GM23338 (cell line): ENCODE measurements around the gene NCBP3. TPM values are rescaled to one million over a fixed set of nuclear protein-coding genes. Genes with fewer than 3 reads are reported as not detected.
"Not testable (repeated sequence)": the region's sequence is repeated elsewhere in the genome, so short reads cannot be mapped to it uniquely, and the experiment has no call there.

Experiments used
- ATAC-seq: fragments of 200-7000 bp; cut with Tn5 transposase; 3 replicates; pipeline ENCODE4 v1.9.1; 2020
- DNase-seq: peaks from one replicate; pipeline ENCODE4 v3.0.0-alpha.2; 2015; ENCODE audit warnings: low spot score
- H2AFZ ChIP-seq: fragments of 200-600 bp; sonication (generic); 2 replicates; pipeline ENCODE4 v1.8.0; 2016; ENCODE audit warnings: antibody characterized with exemption, mild to moderate bottlenecking, moderate library complexity
- H3F3A ChIP-seq: fragments of 200-600 bp; sonication (generic); replicated peaks from 2 replicates; pipeline ENCODE4 v1.8.0; 2017; ENCODE audit warnings: antibody characterized with exemption, mixed run types, low read depth
- H3K27ac ChIP-seq: fragments of 200-600 bp; sonication (generic); 2 replicates; pipeline ENCODE4 v1.6.1; 2016; ENCODE audit warnings: low read depth
- H3K27me3 ChIP-seq: fragments of 200-600 bp; sonication (generic); 2 replicates; pipeline ENCODE4 v1.8.0; 2016; ENCODE audit warnings: mild to moderate bottlenecking, mixed run types, moderate library complexity; ENCODE audit not compliant: insufficient read depth
- H3K36me3 ChIP-seq: fragments of 200-600 bp; sonication (generic); 2 replicates; pipeline ENCODE4 v1.8.0; 2016; ENCODE audit warnings: mild to moderate bottlenecking; ENCODE audit not compliant: insufficient read depth
- H3K4me1 ChIP-seq: fragments of 200-600 bp; sonication (generic); 2 replicates; pipeline ENCODE4 v1.8.0; 2016; ENCODE audit warnings: mild to moderate bottlenecking, moderate library complexity; ENCODE audit not compliant: insufficient read depth
- H3K4me2 ChIP-seq: fragments of 200-600 bp; sonication (generic); 2 replicates; pipeline ENCODE4 v1.7.1; 2017; ENCODE audit warnings: mixed run types
- H3K4me3 ChIP-seq: fragments of 200-600 bp; sonication (generic); 2 replicates; pipeline ENCODE4 v1.6.1; 2016; ENCODE audit warnings: mixed run types
- H3K79me2 ChIP-seq: fragments of 200-600 bp; sonication (generic); replicated peaks from 2 replicates; pipeline ENCODE4 v1.8.0; 2017; ENCODE audit warnings: mild to moderate bottlenecking; ENCODE audit not compliant: insufficient read depth
- H3K9me2 ChIP-seq: fragments of 200-600 bp; sonication (generic); 2 replicates; pipeline ENCODE4 v1.8.0; 2017; ENCODE audit not compliant: insufficient read depth
- H4K20me1 ChIP-seq: fragments of 200-600 bp; sonication (generic); replicated peaks from 2 replicates; pipeline ENCODE4 v1.8.0; 2017; ENCODE audit warnings: mild to moderate bottlenecking; ENCODE audit not compliant: insufficient read depth
- H3K27ac Mint-ChIP-seq: 2 replicates; pipeline ENCODE4 v1.8.0; 2020; ENCODE audit warnings: inconsistent platforms, mild to moderate bottlenecking, moderate library complexity, mixed read lengths
- H3K27me3 Mint-ChIP-seq: 3 replicates; pipeline ENCODE4 v1.8.0; 2022; ENCODE audit warnings: low read depth, mild to moderate bottlenecking, moderate library complexity, mixed read lengths, inconsistent platforms; ENCODE audit not compliant: insufficient read depth, poor library complexity
- H3K36me3 Mint-ChIP-seq: 3 replicates; pipeline ENCODE4 v1.8.0; 2021; ENCODE audit warnings: low read depth, mild to moderate bottlenecking, inconsistent platforms, moderate library complexity, mixed read lengths
- H3K4me1 Mint-ChIP-seq: 3 replicates; pipeline ENCODE4 v1.8.0; 2020; ENCODE audit warnings: mild to moderate bottlenecking, inconsistent platforms, mixed read lengths
- H3K4me3 Mint-ChIP-seq: 3 replicates; pipeline ENCODE4 v1.8.0; 2021; ENCODE audit warnings: moderate library complexity, mild to moderate bottlenecking, inconsistent platforms, mixed read lengths
- H3K9me3 Mint-ChIP-seq: 3 replicates; pipeline ENCODE4 v1.8.0; 2020; ENCODE audit warnings: moderate library complexity, mild to moderate bottlenecking, inconsistent platforms, mixed read lengths
- CREB1 ChIP-seq: fragments of 250-450 bp; sonication (Bioruptor Pico); IDR thresholded peaks from 2 replicates; pipeline ENCODE4 v1.5.0; 2020; ENCODE audit warnings: low read depth, mild to moderate bottlenecking, moderate library complexity
- ETS1 ChIP-seq: IDR thresholded peaks from 2 replicates; pipeline ENCODE4 v1.6.1; 2016; ENCODE audit warnings: antibody characterized with exemption
- EZH2phosphoT487 ChIP-seq: fragments of 200-600 bp; sonication (generic); IDR thresholded peaks from one replicate; pipeline ENCODE4 v1.8.1; 2018; ENCODE audit warnings: antibody characterized with exemption; ENCODE audit not compliant: unreplicated experiment
- JUNB ChIP-seq: IDR thresholded peaks from one replicate; pipeline ENCODE4 v1.6.1; 2016; ENCODE audit warnings: antibody characterized with exemption; ENCODE audit not compliant: unreplicated experiment
- POLR2AphosphoS5 ChIP-seq: IDR thresholded peaks from 2 replicates; pipeline ENCODE4 v1.6.1; 2016; ENCODE audit warnings: antibody characterized with exemption, low read depth
- STAT1 ChIP-seq: IDR thresholded peaks from one replicate; pipeline ENCODE4 v1.6.1; 2016; ENCODE audit warnings: antibody characterized with exemption; ENCODE audit not compliant: unreplicated experiment
- ZNF114 ChIP-seq: fragments of 250-450 bp; sonication (Bioruptor Pico); IDR thresholded peaks from 2 replicates; pipeline ENCODE4 v1.5.0; 2020; ENCODE audit warnings: mild to moderate bottlenecking, moderate library complexity
- ZNF331 ChIP-seq: fragments of 250-450 bp; sonication (Bioruptor Pico); IDR thresholded peaks from 2 replicates; pipeline ENCODE4 v1.5.0; 2020; ENCODE audit warnings: low read depth, mild to moderate bottlenecking, moderate library complexity
- polyA plus RNA-seq: library from polyadenylated mRNA; unstranded; fragments of >200 nt; fragmentation: Nextera tagmentation; extraction: Ambion mirVana; gene quantifications from 2 replicates; pipeline ENCODE4 v1.2.1, GENCODE V29; 2016
- total RNA-seq: library from RNA; depleted of rRNA; stranded (reverse); fragments of >200 nt; shearing (Covaris generic); gene quantifications from 2 replicates; pipeline ENCODE4 v1.2.3, GENCODE V29; 2014
- TF ChIP-seq, protein P1 (sequence below), 2 experiments: fragments of 200-600 bp in 1 of 2; sonication (generic) in 1 of 2; conservative IDR thresholded peaks; 2 replicates each; pipeline versions ENCODE4 v1.5.1 to v1.6.1; 2016 to 2017; ENCODE audit warnings: antibody characterized with exemption in 2 of 2, low read depth in 2 of 2, mild to moderate bottlenecking in 2 of 2, moderate library complexity in 1 of 2

NCBP3 gene
- total and polyA plus RNA-seq, 2 experiments from 2014 or later, result 35.5 to 42.8 TPM

GRCh38 chr17:3857261-3858105 is 11.4 kb upstream of the NCBP3 start:
- no peaks in the 10 kb centered on the region for H3K27me3 ChIP-seq
- peaks cover 8% of the 10 kb centered on the region for H3K9me3 Mint-ChIP-seq
- no peak overlapping the region for H3K4me3 ChIP-seq
- H3K36me3 Mint-ChIP-seq, result peaks cover 5% of the 10 kb centered on the region; the same call in 2 of the 3 replicates
- H2AFZ ChIP-seq, result no peak overlapping the region
- H3K4me2 ChIP-seq, result no peak overlapping the region
- ATAC-seq (no peak; the same call in 2 of the 3 replicates), DNase-seq (no peak)
- no peak overlapping the region for H3K4me3 Mint-ChIP-seq
- no peaks in the 10 kb centered on the region for H3K36me3 ChIP-seq
- no peak overlapping the region for H3K27ac ChIP-seq
- no peak for TF ChIP-seq ZNF331 (CRISPR knock-in tag)
- TF ChIP-seq CREB1 (CRISPR knock-in tag), result no peak
- no peak for TF ChIP-seq POLR2AphosphoS5
- H4K20me1 ChIP-seq, result no peaks in the 10 kb centered on the region
- no peaks in the 10 kb centered on the region for H3K9me2 ChIP-seq
- H3K27me3 Mint-ChIP-seq, result peaks cover 3% of the 10 kb centered on the region
- H3K27ac Mint-ChIP-seq, result no peak overlapping the region
- H3K79me2 ChIP-seq, result no peaks in the 10 kb centered on the region
- H3K4me1 Mint-ChIP-seq, result no peaks in the 10 kb centered on the region; the same call in 2 of the 3 replicates
- H3F3A ChIP-seq, result no peaks in the 10 kb centered on the region
- H3K4me1 ChIP-seq, result no peaks in the 10 kb centered on the region

DNA sequence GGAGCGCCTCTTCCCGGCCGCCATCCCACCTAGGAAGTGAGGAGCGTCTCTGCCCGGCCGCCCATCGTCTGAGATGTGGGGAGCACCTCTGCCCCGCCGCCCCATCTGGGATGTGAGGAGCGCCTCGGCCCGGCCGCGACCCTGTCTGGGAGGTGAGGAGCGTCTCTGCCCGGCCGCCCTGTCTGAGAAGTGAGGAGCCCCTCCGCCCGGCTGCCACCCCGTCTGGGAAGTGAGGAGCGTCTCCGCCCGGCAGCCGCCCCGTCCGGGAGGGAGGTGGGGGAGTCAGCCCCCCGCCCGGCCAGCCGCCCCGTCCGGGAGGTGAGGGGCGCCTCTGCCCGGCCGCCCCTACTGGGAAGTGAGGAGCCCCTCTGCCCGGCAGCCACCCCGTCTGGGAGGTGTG is 8.2 kb upstream of the NCBP3 start:
- not testable (repeated sequence) for H3K36me3 ChIP-seq, H2AFZ ChIP-seq, H3K27me3 Mint-ChIP-seq, H3K27ac Mint-ChIP-seq, H4K20me1 ChIP-seq, H3K4me2 ChIP-seq, H3K27ac ChIP-seq, H3F3A ChIP-seq, H3K36me3 Mint-ChIP-seq, H3K4me1 ChIP-seq, H3K4me1 Mint-ChIP-seq, H3K4me3 ChIP-seq, ATAC-seq, H3K9me2 ChIP-seq, H3K27me3 ChIP-seq, H3K79me2 ChIP-seq, H3K4me3 Mint-ChIP-seq, H3K9me3 Mint-ChIP-seq, DNase-seq

DNA sequence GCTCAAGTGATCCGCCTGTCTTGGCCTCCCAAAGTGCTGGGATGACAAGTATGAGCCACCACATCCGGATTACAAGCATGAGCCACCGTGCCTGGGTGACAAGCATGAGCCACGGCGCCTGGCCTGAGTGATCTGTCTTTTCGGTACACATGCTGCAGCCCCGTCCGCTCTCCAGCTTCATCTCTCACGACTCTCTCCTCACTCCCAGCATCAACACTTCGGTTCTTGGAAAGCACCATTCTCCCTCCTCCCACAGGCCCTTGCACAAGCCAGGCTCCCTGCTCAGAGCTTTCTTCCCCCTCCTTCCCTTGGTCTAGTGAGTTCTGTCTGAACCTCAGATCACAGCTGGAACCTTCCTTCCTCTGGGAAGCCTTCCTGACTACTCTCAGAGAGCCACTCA is 6.5 kb upstream of the NCBP3 start:
- Mint-ChIP-seq H3K4me3 (no peak overlapping the region), H3K27ac (no peak overlapping the region), H3K4me1 (peaks cover 2% of the 10 kb centered on the region; the same call in 1 of the 3 replicates)
- TF ChIP-seq STAT1, result no peak
- TF ChIP-seq ETS1, result no peak
- TF ChIP-seq, protein P1, sequence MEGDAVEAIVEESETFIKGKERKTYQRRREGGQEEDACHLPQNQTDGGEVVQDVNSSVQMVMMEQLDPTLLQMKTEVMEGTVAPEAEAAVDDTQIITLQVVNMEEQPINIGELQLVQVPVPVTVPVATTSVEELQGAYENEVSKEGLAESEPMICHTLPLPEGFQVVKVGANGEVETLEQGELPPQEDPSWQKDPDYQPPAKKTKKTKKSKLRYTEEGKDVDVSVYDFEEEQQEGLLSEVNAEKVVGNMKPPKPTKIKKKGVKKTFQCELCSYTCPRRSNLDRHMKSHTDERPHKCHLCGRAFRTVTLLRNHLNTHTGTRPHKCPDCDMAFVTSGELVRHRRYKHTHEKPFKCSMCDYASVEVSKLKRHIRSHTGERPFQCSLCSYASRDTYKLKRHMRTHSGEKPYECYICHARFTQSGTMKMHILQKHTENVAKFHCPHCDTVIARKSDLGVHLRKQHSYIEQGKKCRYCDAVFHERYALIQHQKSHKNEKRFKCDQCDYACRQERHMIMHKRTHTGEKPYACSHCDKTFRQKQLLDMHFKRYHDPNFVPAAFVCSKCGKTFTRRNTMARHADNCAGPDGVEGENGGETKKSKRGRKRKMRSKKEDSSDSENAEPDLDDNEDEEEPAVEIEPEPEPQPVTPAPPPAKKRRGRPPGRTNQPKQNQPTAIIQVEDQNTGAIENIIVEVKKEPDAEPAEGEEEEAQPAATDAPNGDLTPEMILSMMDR (conservative IDR thresholded peaks at IDR 0.05; ENCODE audit: low read depth in 2 of 2), result no peak
- TF ChIP-seq EZH2phosphoT487, result no peak
- TF ChIP-seq JUNB, result no peak
- no peak for TF ChIP-seq ZNF114
- no peak for TF ChIP-seq ZNF331 (CRISPR knock-in tag)

More for the DNA sequence above, 6.5 kb upstream of the NCBP3 start:
- H3K79me2 ChIP-seq, result no peaks in the 10 kb centered on the region
- H3K4me2 ChIP-seq, result no peak overlapping the region
- no peaks in the 10 kb centered on the region; the same call in 1 of the 3 replicates for H3K36me3 Mint-ChIP-seq
- H3K4me3 ChIP-seq, result no peak overlapping the region
- H3K4me1 ChIP-seq, result no peaks in the 10 kb centered on the region
- no peaks in the 10 kb centered on the region for H4K20me1 ChIP-seq
- no peaks in the 10 kb centered on the region for H3K9me2 ChIP-seq
- DNase-seq (no peak), ATAC-seq (no peak)
- H3K36me3 ChIP-seq, result no peaks in the 10 kb centered on the region
- H3F3A ChIP-seq, result no peaks in the 10 kb centered on the region
- H3K9me3 Mint-ChIP-seq, result peaks cover 8% of the 10 kb centered on the region
- H3K27me3 Mint-ChIP-seq, result peaks cover 4% of the 10 kb centered on the region
- H3K27ac ChIP-seq, result no peak overlapping the region
- H2AFZ ChIP-seq, result no peak overlapping the region
- H3K27me3 ChIP-seq, result no peaks in the 10 kb centered on the region
